HepG2 (cell line): ENCODE results near the gene TOPBP1. TPM values are rescaled to one million over a fixed set of nuclear protein-coding genes. Genes with fewer than 3 reads are reported as not detected.

ENCODE experiments used
- KMT2B ChIP-seq: IDR thresholded peaks from 2 replicates; pipeline ENCODE4 v1.6.1; 2016; ENCODE audit warnings: missing genetic modification reagents, missing compliant biosample characterization
- SMC3 ChIP-seq: IDR thresholded peaks from 2 replicates; pipeline ENCODE4 v1.6.1; 2011; ENCODE audit warnings: low read length, improper control_type of control experiment
- YEATS4 ChIP-seq: sonication (generic); formaldehyde crosslinking; IDR thresholded peaks from 2 replicates; pipeline ENCODE4 v1.4.0; 2020; ENCODE audit warnings: missing genetic modification reagents, borderline replicate concordance
- ZNF101 ChIP-seq: sonication (generic); formaldehyde crosslinking; IDR thresholded peaks from 2 replicates; pipeline ENCODE4 v1.4.0; 2020; ENCODE audit warnings: mild to moderate bottlenecking, low read depth, missing genetic modification reagents, borderline replicate concordance
- ZNF230 ChIP-seq: sonication (generic); formaldehyde crosslinking; IDR thresholded peaks from 2 replicates; pipeline ENCODE4 v1.4.0; 2020; ENCODE audit warnings: mild to moderate bottlenecking, missing genetic modification reagents
- ZNF589 ChIP-seq: sonication (generic); formaldehyde crosslinking; conservative IDR thresholded peaks from 2 replicates; pipeline ENCODE4 v1.8.0; 2022; ENCODE audit warnings: mild to moderate bottlenecking, moderate library complexity, missing genetic modification reagents
- polyA plus RNA-seq, 8 experiments: library from polyadenylated mRNA; depleted of rRNA in 3 of 8; stranded (reverse) in 7 of 8; unstranded in 1 of 8; fragments of >200 nt; fragmentation: Illumina TruSeq in 4 of 8; extraction: Trizol in 4 of 8; gene quantifications; 2 replicates each; pipeline versions ENCODE4 v1.2.1 to v1.2.3, GENCODE V29; 2011 to 2016; ENCODE audit warnings: low read depth in 4 of 8, missing spikeins in 1 of 8, mixed read lengths in 1 of 8; ENCODE audit not compliant: insufficient read depth in 1 of 8
- total RNA-seq, 5 experiments: library from RNA; depleted of rRNA; stranded (reverse); fragments of >200 nt; fragmentation: Illumina TruSeq; extraction: Trizol; gene quantifications; 2 replicates each; pipeline ENCODE4 v1.2.3, GENCODE V29; 2016; ENCODE audit warnings: low read depth in 1 of 5
- TF ChIP-seq, protein P1 (sequence below): sonication (generic); formaldehyde crosslinking; IDR thresholded peaks from 2 replicates; pipeline ENCODE4 v1.5.1; 2020; ENCODE audit warnings: mild to moderate bottlenecking, moderate library complexity, missing genetic modification reagents
- TF ChIP-seq, protein P2 (sequence below): sonication (generic); formaldehyde crosslinking; IDR thresholded peaks from 2 replicates; pipeline ENCODE4 v1.4.0; 2020; ENCODE audit warnings: mild to moderate bottlenecking, missing genetic modification reagents
- TF ChIP-seq, protein P3 (sequence below): sonication (generic); formaldehyde crosslinking; IDR thresholded peaks from 2 replicates; pipeline ENCODE4 v1.5.1; 2020; ENCODE audit warnings: missing genetic modification reagents, mild to moderate bottlenecking, borderline replicate concordance
- TF ChIP-seq, protein P4 (sequence below): sonication (generic); formaldehyde crosslinking; IDR thresholded peaks from 2 replicates; pipeline ENCODE4 v1.9.0; 2021; ENCODE audit warnings: mild to moderate bottlenecking, missing genetic modification reagents
- TF ChIP-seq, protein P5 (sequence below): sonication (generic); formaldehyde crosslinking; IDR thresholded peaks from 2 replicates; pipeline ENCODE4 v1.4.0; 2020; ENCODE audit warnings: missing genetic modification reagents

The TOPBP1 gene
- total and polyA plus RNA-seq, 2 of the 13 experiments (the other 11 are each of a cell fraction or from before 2014, with no cell fraction given) = 24.3 to 42.9 TPM

DNA sequence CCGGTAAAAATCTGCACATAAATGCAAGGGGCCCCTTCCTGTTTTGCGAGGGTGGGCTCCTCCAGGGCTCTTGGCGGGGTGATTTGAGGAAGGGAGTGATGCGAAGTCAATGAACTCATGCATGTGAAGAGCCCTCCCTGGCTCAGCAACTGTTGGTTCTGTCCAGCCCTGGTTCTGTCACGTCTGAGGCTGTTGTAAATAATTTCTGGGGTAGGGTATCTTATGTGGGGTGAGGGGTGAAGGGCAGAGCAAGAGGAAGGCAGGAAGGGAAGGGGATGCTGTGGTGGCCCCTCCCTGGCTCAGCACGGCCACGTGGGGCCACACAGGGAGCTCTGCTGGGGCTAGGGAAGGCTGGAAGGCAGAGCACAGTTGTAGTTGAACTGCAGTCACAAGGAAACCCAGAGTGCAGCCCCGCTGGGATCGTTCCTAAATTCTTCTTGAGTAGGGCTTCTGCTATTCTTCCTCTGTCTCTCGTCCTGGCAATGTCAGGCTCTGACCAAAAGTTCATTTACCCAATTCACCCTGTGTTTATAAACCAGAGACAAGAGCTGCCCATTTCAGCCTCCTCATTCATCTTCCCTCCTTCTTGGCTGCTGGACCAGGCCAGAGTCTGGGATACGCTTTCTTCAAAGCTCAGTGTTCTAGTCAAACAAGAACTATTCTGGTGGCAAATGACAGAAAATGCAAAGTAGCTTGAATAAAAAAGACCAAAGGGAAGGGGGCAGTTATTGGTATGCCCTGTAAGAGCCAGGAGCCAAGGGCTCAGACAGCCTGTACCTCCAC lies 14.8 kb upstream of the TOPBP1 start (continued):
- TF ChIP-seq, protein P1, sequence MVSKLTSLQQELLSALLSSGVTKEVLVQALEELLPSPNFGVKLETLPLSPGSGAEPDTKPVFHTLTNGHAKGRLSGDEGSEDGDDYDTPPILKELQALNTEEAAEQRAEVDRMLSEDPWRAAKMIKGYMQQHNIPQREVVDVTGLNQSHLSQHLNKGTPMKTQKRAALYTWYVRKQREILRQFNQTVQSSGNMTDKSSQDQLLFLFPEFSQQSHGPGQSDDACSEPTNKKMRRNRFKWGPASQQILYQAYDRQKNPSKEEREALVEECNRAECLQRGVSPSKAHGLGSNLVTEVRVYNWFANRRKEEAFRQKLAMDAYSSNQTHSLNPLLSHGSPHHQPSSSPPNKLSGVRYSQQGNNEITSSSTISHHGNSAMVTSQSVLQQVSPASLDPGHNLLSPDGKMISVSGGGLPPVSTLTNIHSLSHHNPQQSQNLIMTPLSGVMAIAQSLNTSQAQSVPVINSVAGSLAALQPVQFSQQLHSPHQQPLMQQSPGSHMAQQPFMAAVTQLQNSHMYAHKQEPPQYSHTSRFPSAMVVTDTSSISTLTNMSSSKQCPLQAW = no peak
- TF ChIP-seq SMC3 (no peak), ZNF101 (CRISPR knock-in tag) (no peak), KMT2B (CRISPR knock-in tag) (no peak), YEATS4 (no peak), ZNF589 (no peak), ZNF230 (CRISPR knock-in tag) (no peak)
- TF ChIP-seq, protein P2, sequence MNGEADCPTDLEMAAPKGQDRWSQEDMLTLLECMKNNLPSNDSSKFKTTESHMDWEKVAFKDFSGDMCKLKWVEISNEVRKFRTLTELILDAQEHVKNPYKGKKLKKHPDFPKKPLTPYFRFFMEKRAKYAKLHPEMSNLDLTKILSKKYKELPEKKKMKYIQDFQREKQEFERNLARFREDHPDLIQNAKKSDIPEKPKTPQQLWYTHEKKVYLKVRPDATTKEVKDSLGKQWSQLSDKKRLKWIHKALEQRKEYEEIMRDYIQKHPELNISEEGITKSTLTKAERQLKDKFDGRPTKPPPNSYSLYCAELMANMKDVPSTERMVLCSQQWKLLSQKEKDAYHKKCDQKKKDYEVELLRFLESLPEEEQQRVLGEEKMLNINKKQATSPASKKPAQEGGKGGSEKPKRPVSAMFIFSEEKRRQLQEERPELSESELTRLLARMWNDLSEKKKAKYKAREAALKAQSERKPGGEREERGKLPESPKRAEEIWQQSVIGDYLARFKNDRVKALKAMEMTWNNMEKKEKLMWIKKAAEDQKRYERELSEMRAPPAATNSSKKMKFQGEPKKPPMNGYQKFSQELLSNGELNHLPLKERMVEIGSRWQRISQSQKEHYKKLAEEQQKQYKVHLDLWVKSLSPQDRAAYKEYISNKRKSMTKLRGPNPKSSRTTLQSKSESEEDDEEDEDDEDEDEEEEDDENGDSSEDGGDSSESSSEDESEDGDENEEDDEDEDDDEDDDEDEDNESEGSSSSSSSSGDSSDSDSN (CRISPR knock-in tag) = no peak
- TF ChIP-seq, protein P3, sequence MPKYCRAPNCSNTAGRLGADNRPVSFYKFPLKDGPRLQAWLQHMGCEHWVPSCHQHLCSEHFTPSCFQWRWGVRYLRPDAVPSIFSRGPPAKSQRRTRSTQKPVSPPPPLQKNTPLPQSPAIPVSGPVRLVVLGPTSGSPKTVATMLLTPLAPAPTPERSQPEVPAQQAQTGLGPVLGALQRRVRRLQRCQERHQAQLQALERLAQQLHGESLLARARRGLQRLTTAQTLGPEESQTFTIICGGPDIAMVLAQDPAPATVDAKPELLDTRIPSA = no peak
- TF ChIP-seq, protein P4, sequence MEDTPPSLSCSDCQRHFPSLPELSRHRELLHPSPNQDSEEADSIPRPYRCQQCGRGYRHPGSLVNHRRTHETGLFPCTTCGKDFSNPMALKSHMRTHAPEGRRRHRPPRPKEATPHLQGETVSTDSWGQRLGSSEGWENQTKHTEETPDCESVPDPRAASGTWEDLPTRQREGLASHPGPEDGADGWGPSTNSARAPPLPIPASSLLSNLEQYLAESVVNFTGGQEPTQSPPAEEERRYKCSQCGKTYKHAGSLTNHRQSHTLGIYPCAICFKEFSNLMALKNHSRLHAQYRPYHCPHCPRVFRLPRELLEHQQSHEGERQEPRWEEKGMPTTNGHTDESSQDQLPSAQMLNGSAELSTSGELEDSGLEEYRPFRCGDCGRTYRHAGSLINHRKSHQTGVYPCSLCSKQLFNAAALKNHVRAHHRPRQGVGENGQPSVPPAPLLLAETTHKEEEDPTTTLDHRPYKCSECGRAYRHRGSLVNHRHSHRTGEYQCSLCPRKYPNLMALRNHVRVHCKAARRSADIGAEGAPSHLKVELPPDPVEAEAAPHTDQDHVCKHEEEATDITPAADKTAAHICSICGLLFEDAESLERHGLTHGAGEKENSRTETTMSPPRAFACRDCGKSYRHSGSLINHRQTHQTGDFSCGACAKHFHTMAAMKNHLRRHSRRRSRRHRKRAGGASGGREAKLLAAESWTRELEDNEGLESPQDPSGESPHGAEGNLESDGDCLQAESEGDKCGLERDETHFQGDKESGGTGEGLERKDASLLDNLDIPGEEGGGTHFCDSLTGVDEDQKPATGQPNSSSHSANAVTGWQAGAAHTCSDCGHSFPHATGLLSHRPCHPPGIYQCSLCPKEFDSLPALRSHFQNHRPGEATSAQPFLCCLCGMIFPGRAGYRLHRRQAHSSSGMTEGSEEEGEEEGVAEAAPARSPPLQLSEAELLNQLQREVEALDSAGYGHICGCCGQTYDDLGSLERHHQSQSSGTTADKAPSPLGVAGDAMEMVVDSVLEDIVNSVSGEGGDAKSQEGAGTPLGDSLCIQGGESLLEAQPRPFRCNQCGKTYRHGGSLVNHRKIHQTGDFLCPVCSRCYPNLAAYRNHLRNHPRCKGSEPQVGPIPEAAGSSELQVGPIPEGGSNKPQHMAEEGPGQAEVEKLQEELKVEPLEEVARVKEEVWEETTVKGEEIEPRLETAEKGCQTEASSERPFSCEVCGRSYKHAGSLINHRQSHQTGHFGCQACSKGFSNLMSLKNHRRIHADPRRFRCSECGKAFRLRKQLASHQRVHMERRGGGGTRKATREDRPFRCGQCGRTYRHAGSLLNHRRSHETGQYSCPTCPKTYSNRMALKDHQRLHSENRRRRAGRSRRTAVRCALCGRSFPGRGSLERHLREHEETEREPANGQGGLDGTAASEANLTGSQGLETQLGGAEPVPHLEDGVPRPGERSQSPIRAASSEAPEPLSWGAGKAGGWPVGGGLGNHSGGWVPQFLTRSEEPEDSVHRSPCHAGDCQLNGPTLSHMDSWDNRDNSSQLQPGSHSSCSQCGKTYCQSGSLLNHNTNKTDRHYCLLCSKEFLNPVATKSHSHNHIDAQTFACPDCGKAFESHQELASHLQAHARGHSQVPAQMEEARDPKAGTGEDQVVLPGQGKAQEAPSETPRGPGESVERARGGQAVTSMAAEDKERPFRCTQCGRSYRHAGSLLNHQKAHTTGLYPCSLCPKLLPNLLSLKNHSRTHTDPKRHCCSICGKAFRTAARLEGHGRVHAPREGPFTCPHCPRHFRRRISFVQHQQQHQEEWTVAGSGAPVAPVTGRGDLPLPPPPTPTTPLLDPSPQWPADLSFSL (CRISPR knock-in tag) = no peak
- TF ChIP-seq, protein P5, sequence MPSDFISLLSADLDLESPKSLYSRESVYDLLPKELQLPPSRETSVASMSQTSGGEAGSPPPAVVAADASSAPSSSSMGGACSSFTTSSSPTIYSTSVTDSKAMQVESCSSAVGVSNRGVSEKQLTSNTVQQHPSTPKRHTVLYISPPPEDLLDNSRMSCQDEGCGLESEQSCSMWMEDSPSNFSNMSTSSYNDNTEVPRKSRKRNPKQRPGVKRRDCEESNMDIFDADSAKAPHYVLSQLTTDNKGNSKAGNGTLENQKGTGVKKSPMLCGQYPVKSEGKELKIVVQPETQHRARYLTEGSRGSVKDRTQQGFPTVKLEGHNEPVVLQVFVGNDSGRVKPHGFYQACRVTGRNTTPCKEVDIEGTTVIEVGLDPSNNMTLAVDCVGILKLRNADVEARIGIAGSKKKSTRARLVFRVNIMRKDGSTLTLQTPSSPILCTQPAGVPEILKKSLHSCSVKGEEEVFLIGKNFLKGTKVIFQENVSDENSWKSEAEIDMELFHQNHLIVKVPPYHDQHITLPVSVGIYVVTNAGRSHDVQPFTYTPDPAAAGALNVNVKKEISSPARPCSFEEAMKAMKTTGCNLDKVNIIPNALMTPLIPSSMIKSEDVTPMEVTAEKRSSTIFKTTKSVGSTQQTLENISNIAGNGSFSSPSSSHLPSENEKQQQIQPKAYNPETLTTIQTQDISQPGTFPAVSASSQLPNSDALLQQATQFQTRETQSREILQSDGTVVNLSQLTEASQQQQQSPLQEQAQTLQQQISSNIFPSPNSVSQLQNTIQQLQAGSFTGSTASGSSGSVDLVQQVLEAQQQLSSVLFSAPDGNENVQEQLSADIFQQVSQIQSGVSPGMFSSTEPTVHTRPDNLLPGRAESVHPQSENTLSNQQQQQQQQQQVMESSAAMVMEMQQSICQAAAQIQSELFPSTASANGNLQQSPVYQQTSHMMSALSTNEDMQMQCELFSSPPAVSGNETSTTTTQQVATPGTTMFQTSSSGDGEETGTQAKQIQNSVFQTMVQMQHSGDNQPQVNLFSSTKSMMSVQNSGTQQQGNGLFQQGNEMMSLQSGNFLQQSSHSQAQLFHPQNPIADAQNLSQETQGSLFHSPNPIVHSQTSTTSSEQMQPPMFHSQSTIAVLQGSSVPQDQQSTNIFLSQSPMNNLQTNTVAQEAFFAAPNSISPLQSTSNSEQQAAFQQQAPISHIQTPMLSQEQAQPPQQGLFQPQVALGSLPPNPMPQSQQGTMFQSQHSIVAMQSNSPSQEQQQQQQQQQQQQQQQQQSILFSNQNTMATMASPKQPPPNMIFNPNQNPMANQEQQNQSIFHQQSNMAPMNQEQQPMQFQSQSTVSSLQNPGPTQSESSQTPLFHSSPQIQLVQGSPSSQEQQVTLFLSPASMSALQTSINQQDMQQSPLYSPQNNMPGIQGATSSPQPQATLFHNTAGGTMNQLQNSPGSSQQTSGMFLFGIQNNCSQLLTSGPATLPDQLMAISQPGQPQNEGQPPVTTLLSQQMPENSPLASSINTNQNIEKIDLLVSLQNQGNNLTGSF = no peak
